ENCODE data around the gene SUSD2.

DNA sequence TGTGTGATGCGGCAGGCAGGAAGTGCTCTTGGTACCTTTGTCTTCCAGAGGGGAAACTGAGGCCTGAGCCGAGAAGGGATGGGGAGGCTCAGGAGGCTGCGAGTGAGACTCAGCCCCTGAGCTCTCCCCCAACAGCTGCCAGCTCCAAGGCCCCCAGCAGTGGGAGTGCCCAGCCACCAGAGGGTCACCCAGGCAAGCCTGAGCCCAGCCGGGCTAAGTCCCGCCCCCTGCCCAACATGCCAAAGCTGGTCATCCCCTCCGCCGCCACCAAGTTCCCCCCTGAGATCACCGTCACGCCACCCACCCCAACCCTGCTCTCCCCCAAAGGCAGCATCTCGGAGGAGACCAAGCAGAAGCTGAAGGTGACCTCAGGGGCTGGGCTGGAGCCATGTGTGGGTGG lies 3.8 kb upstream of the SUSD2 start:
- TF ChIP-seq, protein P1, sequence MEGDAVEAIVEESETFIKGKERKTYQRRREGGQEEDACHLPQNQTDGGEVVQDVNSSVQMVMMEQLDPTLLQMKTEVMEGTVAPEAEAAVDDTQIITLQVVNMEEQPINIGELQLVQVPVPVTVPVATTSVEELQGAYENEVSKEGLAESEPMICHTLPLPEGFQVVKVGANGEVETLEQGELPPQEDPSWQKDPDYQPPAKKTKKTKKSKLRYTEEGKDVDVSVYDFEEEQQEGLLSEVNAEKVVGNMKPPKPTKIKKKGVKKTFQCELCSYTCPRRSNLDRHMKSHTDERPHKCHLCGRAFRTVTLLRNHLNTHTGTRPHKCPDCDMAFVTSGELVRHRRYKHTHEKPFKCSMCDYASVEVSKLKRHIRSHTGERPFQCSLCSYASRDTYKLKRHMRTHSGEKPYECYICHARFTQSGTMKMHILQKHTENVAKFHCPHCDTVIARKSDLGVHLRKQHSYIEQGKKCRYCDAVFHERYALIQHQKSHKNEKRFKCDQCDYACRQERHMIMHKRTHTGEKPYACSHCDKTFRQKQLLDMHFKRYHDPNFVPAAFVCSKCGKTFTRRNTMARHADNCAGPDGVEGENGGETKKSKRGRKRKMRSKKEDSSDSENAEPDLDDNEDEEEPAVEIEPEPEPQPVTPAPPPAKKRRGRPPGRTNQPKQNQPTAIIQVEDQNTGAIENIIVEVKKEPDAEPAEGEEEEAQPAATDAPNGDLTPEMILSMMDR (optimal IDR thresholded peaks at IDR 0.05 in 1 of 3, IDR thresholded peaks at IDR 0.05 in 1 of 3, conservative IDR thresholded peaks at IDR 0.05 in 1 of 3; ENCODE audit: extremely low read depth in 1 of 3, insufficient read depth in 2 of 3, low read length in 3 of 3), result no peak
- TF ChIP-seq EZH2 (IDR thresholded peaks at IDR 0.05; ENCODE audit: low read length), result no peak

Measured in keratinocyte (primary cell).